ENCODE data around the gene ZNF274. TPM values are rescaled to one million over a fixed set of nuclear protein-coding genes. Genes with fewer than 3 reads are reported as not detected.
A peak's percentile ranks its signal among the peaks of the same experiment; 100 is the strongest.

Gene ZNF274
- total RNA-seq, 1 donor from 2014 or later: 27.2 TPM

GRCh38 chr19:58166708-58167280, 16.1 kb upstream of the ZNF274 start:
- no peaks in the 10 kb centered on the region for H3K27me3 Mint-ChIP-seq
- no peak for DNase-seq (ENCODE audit: extremely low spot score, unreplicated experiment)
- no peak overlapping the region for H3K4me3 Mint-ChIP-seq
- peaks cover 19% of the 10 kb centered on the region for H3K9me3 Mint-ChIP-seq
- TF ChIP-seq, protein P1, sequence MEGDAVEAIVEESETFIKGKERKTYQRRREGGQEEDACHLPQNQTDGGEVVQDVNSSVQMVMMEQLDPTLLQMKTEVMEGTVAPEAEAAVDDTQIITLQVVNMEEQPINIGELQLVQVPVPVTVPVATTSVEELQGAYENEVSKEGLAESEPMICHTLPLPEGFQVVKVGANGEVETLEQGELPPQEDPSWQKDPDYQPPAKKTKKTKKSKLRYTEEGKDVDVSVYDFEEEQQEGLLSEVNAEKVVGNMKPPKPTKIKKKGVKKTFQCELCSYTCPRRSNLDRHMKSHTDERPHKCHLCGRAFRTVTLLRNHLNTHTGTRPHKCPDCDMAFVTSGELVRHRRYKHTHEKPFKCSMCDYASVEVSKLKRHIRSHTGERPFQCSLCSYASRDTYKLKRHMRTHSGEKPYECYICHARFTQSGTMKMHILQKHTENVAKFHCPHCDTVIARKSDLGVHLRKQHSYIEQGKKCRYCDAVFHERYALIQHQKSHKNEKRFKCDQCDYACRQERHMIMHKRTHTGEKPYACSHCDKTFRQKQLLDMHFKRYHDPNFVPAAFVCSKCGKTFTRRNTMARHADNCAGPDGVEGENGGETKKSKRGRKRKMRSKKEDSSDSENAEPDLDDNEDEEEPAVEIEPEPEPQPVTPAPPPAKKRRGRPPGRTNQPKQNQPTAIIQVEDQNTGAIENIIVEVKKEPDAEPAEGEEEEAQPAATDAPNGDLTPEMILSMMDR (conservative IDR thresholded peaks at IDR 0.05): no peak
- no peaks in the 10 kb centered on the region for H3K4me1 Mint-ChIP-seq (ENCODE audit: unreplicated experiment)
- H3K27ac Mint-ChIP-seq: no peak overlapping the region
- peaks cover 4% of the 10 kb centered on the region for H3K36me3 Mint-ChIP-seq

GRCh38 chr19:58170860-58171259, 12.0 kb upstream of the ZNF274 start:
- DNase-seq (ENCODE audit: extremely low spot score, unreplicated experiment): no peak
- H3K36me3 Mint-ChIP-seq: no peaks in the 10 kb centered on the region
- no peak overlapping the region for H3K4me3 Mint-ChIP-seq
- TF ChIP-seq, protein P1 (conservative IDR thresholded peaks at IDR 0.05): no peak
- H3K9me3 Mint-ChIP-seq: peaks cover 14% of the 10 kb centered on the region
- no peaks in the 10 kb centered on the region for H3K27me3 Mint-ChIP-seq
- H3K4me1 Mint-ChIP-seq (ENCODE audit: unreplicated experiment): no peaks in the 10 kb centered on the region
- no peak overlapping the region for H3K27ac Mint-ChIP-seq

- Mint-ChIP-seq H3K36me3 (peaks cover 57% of the 10 kb centered on the region), H3K4me1 (ENCODE audit: unreplicated experiment) (no peaks in the 10 kb centered on the region), H3K27ac (peak overlapping the region; percentile 99), H3K27me3 (no peaks in the 10 kb centered on the region), H3K9me3 (peaks cover 11% of the 10 kb centered on the region), H3K4me3 (peak overlapping the region; percentile 97)
- DNase-seq (ENCODE audit: extremely low spot score, unreplicated experiment): no peak
- TF ChIP-seq, protein P1 (conservative IDR thresholded peaks at IDR 0.05): peak; percentile 67
Measured at GRCh38 chr19:58181902-58182576, 822 bp upstream of the ZNF274 start.

GRCh38 chr19:58182577-58182988, 278 bp upstream of the ZNF274 start:
- TF ChIP-seq, protein P1 (conservative IDR thresholded peaks at IDR 0.05): no peak
- no peaks in the 10 kb centered on the region for H3K4me1 Mint-ChIP-seq (ENCODE audit: unreplicated experiment)
- peak overlapping the region; percentile 97 for H3K4me3 Mint-ChIP-seq
- peak overlapping the region; percentile 99 for H3K27ac Mint-ChIP-seq
- peaks cover 56% of the 10 kb centered on the region for H3K36me3 Mint-ChIP-seq
- H3K27me3 Mint-ChIP-seq: no peaks in the 10 kb centered on the region
- peaks cover 11% of the 10 kb centered on the region for H3K9me3 Mint-ChIP-seq
- DNase-seq (ENCODE audit: extremely low spot score, unreplicated experiment): no peak

GRCh38 chr19:58183817-58184215, 955 bp downstream of the ZNF274 start:
- H3K27ac Mint-ChIP-seq: peak overlapping the region; percentile 99
- H3K36me3 Mint-ChIP-seq: peaks cover 58% of the 10 kb centered on the region
- TF ChIP-seq, protein P1 (conservative IDR thresholded peaks at IDR 0.05): no peak
- H3K27me3 Mint-ChIP-seq: no peaks in the 10 kb centered on the region
- no peaks in the 10 kb centered on the region for H3K4me1 Mint-ChIP-seq (ENCODE audit: unreplicated experiment)
- DNase-seq (ENCODE audit: extremely low spot score, unreplicated experiment): no peak
- peak overlapping the region; percentile 97 for H3K4me3 Mint-ChIP-seq
- peaks cover 11% of the 10 kb centered on the region for H3K9me3 Mint-ChIP-seq

All from type B pancreatic cell (in vitro differentiated cells).